Gastrocnemius medialis (tissue), 4 donors: ENCODE data around the gene HSPB7.

Experiments used
- CTCF ChIP-seq, 5 experiments: fragments of 450-650 bp in 3 of 5; fragments of 200-600 bp in 2 of 5; sonication (generic) in 2 of 5; IDR thresholded peaks in 4 of 5; conservative IDR thresholded peaks in 1 of 5; 1 replicate in 4 of 5; 2 replicates in 1 of 5; pipeline ENCODE4 v1.5.1; 2016 to 2019; ENCODE audit warnings: antibody characterized with exemption in 5 of 5, mild to moderate bottlenecking in 3 of 5, moderate library complexity in 3 of 5
- POLR2A ChIP-seq, 2 donors: fragments of 450-650 bp; IDR thresholded peaks; one replicate each; pipeline ENCODE4 v1.6.1; 2017; ENCODE audit warnings: antibody characterized with exemption in 2 of 2, mild to moderate bottlenecking in 2 of 2, moderate library complexity in 2 of 2

DNA sequence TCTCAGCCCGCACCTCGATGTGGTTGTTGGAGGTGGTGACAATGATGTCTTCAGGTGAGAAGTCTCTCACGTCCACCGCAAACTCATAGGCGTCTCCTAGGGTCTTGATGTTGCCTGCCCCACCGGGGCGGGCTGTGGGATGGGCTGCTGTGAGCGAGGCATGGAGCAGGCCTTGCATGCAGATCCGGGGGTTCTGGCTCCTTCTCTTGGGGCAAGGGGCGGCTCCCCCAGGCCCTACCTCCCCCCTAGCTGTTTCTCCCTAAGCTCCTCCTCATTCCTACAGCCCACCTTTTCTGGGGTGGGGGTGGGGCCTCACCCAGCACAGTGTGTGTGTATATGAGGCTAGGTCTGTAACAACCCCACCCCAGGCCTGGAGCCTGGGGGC lies 775 bp downstream of the HSPB7 start:
- no peak for TF ChIP-seq CTCF (IDR thresholded peaks at IDR 0.05 in 4 of 5, conservative IDR thresholded peaks at IDR 0.05 in 1 of 5)
- TF ChIP-seq POLR2A (IDR thresholded peaks at IDR 0.05), result no peak
